MM.1S (cell line): ENCODE data around the gene ZNF787.

Source experiments
- DNase-seq: peaks from one replicate; pipeline ENCODE4 v3.0.0-alpha.2; 2015
- H2AFZ ChIP-seq: fragments of 300-600 bp; sonication (generic); 2 replicates; pipeline ENCODE4 v1.6.0; 2016; ENCODE audit warnings: antibody characterized with exemption, low read length
- H3F3A ChIP-seq: fragments of 300-600 bp; sonication (generic); 2 replicates; pipeline ENCODE4 v1.6.1; 2016; ENCODE audit warnings: mild to moderate bottlenecking, antibody characterized with exemption, low read length, moderate library complexity, mixed read lengths; ENCODE audit not compliant: insufficient read depth
- H3K27ac ChIP-seq: fragments of 300-600 bp; sonication (generic); 2 replicates; pipeline ENCODE4 v1.5.1; 2016; ENCODE audit warnings: mild to moderate bottlenecking, low read length
- H3K27me3 ChIP-seq: fragments of 300-600 bp; sonication (generic); replicated peaks from 2 replicates; pipeline ENCODE4 v1.6.0; 2016; ENCODE audit warnings: low read length; ENCODE audit not compliant: insufficient read depth
- H3K36me3 ChIP-seq: fragments of 300-600 bp; sonication (generic); replicated peaks from 2 replicates; pipeline ENCODE4 v1.6.1; 2016; ENCODE audit warnings: mild to moderate bottlenecking, low read length, mixed read lengths; ENCODE audit not compliant: insufficient read depth
- H3K4me1 ChIP-seq: fragments of 300-600 bp; sonication (generic); 2 replicates; pipeline ENCODE4 v1.6.1; 2016; ENCODE audit warnings: low read length, mixed read lengths
- H3K4me2 ChIP-seq: fragments of 300-600 bp; sonication (generic); 2 replicates; pipeline ENCODE4 v1.6.0; 2016; ENCODE audit warnings: low read depth, low read length
- H3K4me3 ChIP-seq: fragments of 300-600 bp; sonication (generic); 2 replicates; pipeline ENCODE4 v1.5.1; 2016; ENCODE audit warnings: low read length, mixed read lengths
- H3K79me2 ChIP-seq: fragments of 300-600 bp; sonication (generic); 2 replicates; pipeline ENCODE4 v1.6.1; 2016; ENCODE audit warnings: mixed run types, low read length, mixed read lengths
- H3K9ac ChIP-seq: fragments of 300-600 bp; sonication (generic); 2 replicates; pipeline ENCODE4 v1.6.1; 2016; ENCODE audit warnings: low read length, mixed read lengths
- H3K9me2 ChIP-seq: fragments of 300-600 bp; sonication (generic); replicated peaks from 2 replicates; pipeline ENCODE4 v1.6.1; 2016; ENCODE audit warnings: mild to moderate bottlenecking, low read length, mixed read lengths; ENCODE audit not compliant: insufficient read depth
- H3K9me3 ChIP-seq: fragments of 300-600 bp; sonication (generic); replicated peaks from 2 replicates; pipeline ENCODE4 v1.6.1; 2016; ENCODE audit warnings: mild to moderate bottlenecking, low read length, mixed read lengths; ENCODE audit not compliant: insufficient read depth
- H4K20me1 ChIP-seq: fragments of 300-600 bp; sonication (generic); 2 replicates; pipeline ENCODE4 v1.6.1; 2016; ENCODE audit warnings: mild to moderate bottlenecking, low read length, moderate library complexity, mixed read lengths; ENCODE audit not compliant: insufficient read depth
- CTCF ChIP-seq: fragments of 300-600 bp; sonication (generic); IDR thresholded peaks from 2 replicates; pipeline ENCODE4 v1.5.1; 2016; ENCODE audit warnings: antibody characterized with exemption, low read length, mixed read lengths
- EZH2 ChIP-seq: fragments of 300-600 bp; sonication (generic); optimal IDR thresholded peaks from 2 replicates; pipeline ENCODE3; 2017; ENCODE audit warnings: low read depth, mild to moderate bottlenecking, antibody characterized with exemption, low read length, mixed read lengths
- EZH2phosphoT487 ChIP-seq: fragments of 300-600 bp; sonication (generic); IDR thresholded peaks from 2 replicates; pipeline ENCODE4 v1.6.1; 2018; ENCODE audit warnings: antibody characterized with exemption, low read length

The ZNF787 gene

GRCh38 chr19:56156768-56157167 lies 35.7 kb upstream of the ZNF787 start:
- H3K9ac ChIP-seq, result no peak overlapping the region
- no peak for DNase-seq
- H3K9me2 ChIP-seq, result no peaks in the 10 kb centered on the region
- H3F3A ChIP-seq, result no peaks in the 10 kb centered on the region
- H3K4me3 ChIP-seq, result no peak overlapping the region
- TF ChIP-seq CTCF (no peak), EZH2phosphoT487 (no peak), EZH2 (no peak)
- no peaks in the 10 kb centered on the region for H3K36me3 ChIP-seq
- H3K4me1 ChIP-seq, result no peaks in the 10 kb centered on the region
- no peaks in the 10 kb centered on the region for H4K20me1 ChIP-seq
- H3K27me3 ChIP-seq, result no peaks in the 10 kb centered on the region
- peaks cover 7% of the 10 kb centered on the region for H3K79me2 ChIP-seq
- no peak overlapping the region for H2AFZ ChIP-seq
- no peak overlapping the region for H3K4me2 ChIP-seq
- no peak overlapping the region for H3K27ac ChIP-seq
- H3K9me3 ChIP-seq, result no peaks in the 10 kb centered on the region

GRCh38 chr19:56155124-56155687 lies 34.1 kb upstream of the ZNF787 start:
- Histone ChIP-seq H3K4me3 (no peak overlapping the region), H3K9ac (no peak overlapping the region), H4K20me1 (no peaks in the 10 kb centered on the region), H3K9me2 (no peaks in the 10 kb centered on the region), H2AFZ (no peak overlapping the region), H3K4me2 (no peak overlapping the region), H3K27ac (no peak overlapping the region), H3F3A (no peaks in the 10 kb centered on the region), H3K27me3 (no peaks in the 10 kb centered on the region), H3K9me3 (no peaks in the 10 kb centered on the region), H3K79me2 (peaks cover 7% of the 10 kb centered on the region), H3K4me1 (no peaks in the 10 kb centered on the region), H3K36me3 (no peaks in the 10 kb centered on the region)
- TF ChIP-seq CTCF (0 out of 2 replicates have a peak, but pooled peaks have one; percentile 12), EZH2phosphoT487 (no peak)
- DNase-seq, result no peak

- Histone ChIP-seq H2AFZ (no peak overlapping the region), H3K36me3 (no peaks in the 10 kb centered on the region), H3K9ac (no peak overlapping the region), H3K4me1 (no peaks in the 10 kb centered on the region), H4K20me1 (no peaks in the 10 kb centered on the region), H3K27ac (no peak overlapping the region), H3K4me2 (no peak overlapping the region), H3F3A (no peaks in the 10 kb centered on the region), H3K9me2 (no peaks in the 10 kb centered on the region), H3K4me3 (no peak overlapping the region), H3K79me2 (peaks cover 12% of the 10 kb centered on the region), H3K27me3 (no peaks in the 10 kb centered on the region), H3K9me3 (no peaks in the 10 kb centered on the region)
- TF ChIP-seq EZH2phosphoT487 (no peak), EZH2 (no peak), CTCF (no peak)
- DNase-seq, result no peak
These were observed 32.4 kb upstream of the ZNF787 start for GRCh38 chr19:56153507-56153906.
